HG03159 (cell line): ENCODE results near the gene C10orf90.
A peak's percentile ranks its signal among the peaks of the same experiment; 100 is the strongest.

Source experiments
- ATAC-seq: cut with Tn5 transposase; IDR thresholded peaks from one replicate; pipeline ENCODE4 v1.9.1; 2021; ENCODE audit warnings: mild to moderate bottlenecking, moderate library complexity; ENCODE audit not compliant: unreplicated experiment

C10orf90 gene

GRCh38 chr10:126637501-126637900 lies 33.0 kb downstream of the C10orf90 start:
- ATAC-seq, result no peak

GRCh38 chr10:126634911-126635310 lies 35.6 kb downstream of the C10orf90 start:
- no peak for ATAC-seq

GRCh38 chr10:126634347-126634746 lies 36.1 kb downstream of the C10orf90 start:
- ATAC-seq, result no peak

- ATAC-seq, result no peak
Observed at GRCh38 chr10:126632705-126633104, 37.8 kb downstream of the C10orf90 start.

- ATAC-seq, result no peak
Observed at GRCh38 chr10:126629925-126630624, 40.4 kb downstream of the C10orf90 start.

- ATAC-seq, result no peak
Observed at GRCh38 chr10:126628746-126629145, 41.7 kb downstream of the C10orf90 start.

GRCh38 chr10:126621846-126622245 lies 48.6 kb downstream of the C10orf90 start:
- no peak for ATAC-seq

GRCh38 chr10:126618466-126618865 lies 52.0 kb downstream of the C10orf90 start:
- ATAC-seq, result no peak

GRCh38 chr10:126617733-126618132 lies 52.8 kb downstream of the C10orf90 start:
- ATAC-seq, result no peak

GRCh38 chr10:126617208-126617607 lies 53.3 kb downstream of the C10orf90 start:
- no peak for ATAC-seq

GRCh38 chr10:126616737-126617136 lies 53.8 kb downstream of the C10orf90 start:
- ATAC-seq, result no peak

- no peak for ATAC-seq
Observed at GRCh38 chr10:126611303-126611702, 59.2 kb downstream of the C10orf90 start.

GRCh38 chr10:126609566-126609965 lies 60.9 kb downstream of the C10orf90 start:
- no peak for ATAC-seq

GRCh38 chr10:126599949-126600682 lies 70.4 kb downstream of the C10orf90 start:
- ATAC-seq, result no peak

GRCh38 chr10:126598009-126598408 lies 72.5 kb downstream of the C10orf90 start:
- peak; percentile 85 for ATAC-seq

- no peak for ATAC-seq
Observed at GRCh38 chr10:126597211-126597610, 73.3 kb downstream of the C10orf90 start.

GRCh38 chr10:126596472-126597016 lies 73.9 kb downstream of the C10orf90 start:
- no peak for ATAC-seq

GRCh38 chr10:126595160-126595559 lies 75.3 kb downstream of the C10orf90 start:
- ATAC-seq, result no peak

GRCh38 chr10:126593968-126594701 lies 76.4 kb downstream of the C10orf90 start:
- no peak for ATAC-seq

- no peak for ATAC-seq
Observed at GRCh38 chr10:126592901-126593300, 77.6 kb downstream of the C10orf90 start.

GRCh38 chr10:126588024-126588423 lies 82.5 kb downstream of the C10orf90 start:
- ATAC-seq, result no peak
